C4-2B (cell line): ENCODE data around the gene CDHR3.

Experiments used
- H3K27ac ChIP-seq: fragments of 450-650 bp; 2 replicates; pipeline ENCODE4 v1.5.1; 2017
- ZFX ChIP-seq: fragments of 450-650 bp; IDR thresholded peaks from 2 replicates; pipeline ENCODE4 v1.6.1; 2017
- TF ChIP-seq, protein P1 (sequence below): fragments of 450-650 bp; conservative IDR thresholded peaks from 2 replicates; pipeline ENCODE4 v1.5.1; 2017; ENCODE audit warnings: mild to moderate bottlenecking

The CDHR3 gene

DNA sequence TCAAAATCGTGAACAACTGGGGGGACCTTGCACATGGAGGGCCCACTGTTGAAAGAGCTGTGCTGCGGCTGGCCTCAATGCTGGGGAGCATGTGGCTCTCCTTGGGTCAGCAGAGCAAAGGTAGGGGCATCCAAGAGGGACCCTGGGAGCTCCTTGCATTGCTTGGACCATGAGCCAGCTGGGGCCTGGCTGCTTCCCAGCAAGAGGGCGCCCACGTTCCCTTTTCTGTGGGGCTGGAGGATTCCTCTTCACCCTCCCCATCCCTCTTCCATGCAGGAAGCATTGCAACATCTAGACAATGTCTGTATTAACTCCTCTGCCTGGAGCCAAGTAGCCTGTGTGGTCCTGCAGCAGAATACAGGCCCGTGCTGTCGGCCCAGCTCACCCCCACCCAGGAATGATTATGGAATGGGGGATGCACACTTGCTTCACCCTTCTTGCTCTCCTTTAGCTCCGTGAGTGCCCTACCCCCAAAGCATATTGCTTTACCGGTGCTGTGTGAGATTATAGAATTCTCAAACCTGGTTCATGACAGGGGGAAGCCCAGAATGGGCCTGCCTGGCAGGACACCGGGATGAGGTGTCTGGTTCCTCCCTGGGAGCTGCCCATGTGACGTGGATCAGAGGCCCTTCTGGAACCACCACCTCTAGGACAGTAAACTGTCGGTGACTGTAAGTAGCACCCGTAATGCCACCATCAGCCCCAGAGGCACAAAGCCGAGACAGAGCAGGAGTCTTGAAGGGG is 87.1 kb downstream of the CDHR3 start:
- no peak for TF ChIP-seq ZFX
- TF ChIP-seq, protein P1, sequence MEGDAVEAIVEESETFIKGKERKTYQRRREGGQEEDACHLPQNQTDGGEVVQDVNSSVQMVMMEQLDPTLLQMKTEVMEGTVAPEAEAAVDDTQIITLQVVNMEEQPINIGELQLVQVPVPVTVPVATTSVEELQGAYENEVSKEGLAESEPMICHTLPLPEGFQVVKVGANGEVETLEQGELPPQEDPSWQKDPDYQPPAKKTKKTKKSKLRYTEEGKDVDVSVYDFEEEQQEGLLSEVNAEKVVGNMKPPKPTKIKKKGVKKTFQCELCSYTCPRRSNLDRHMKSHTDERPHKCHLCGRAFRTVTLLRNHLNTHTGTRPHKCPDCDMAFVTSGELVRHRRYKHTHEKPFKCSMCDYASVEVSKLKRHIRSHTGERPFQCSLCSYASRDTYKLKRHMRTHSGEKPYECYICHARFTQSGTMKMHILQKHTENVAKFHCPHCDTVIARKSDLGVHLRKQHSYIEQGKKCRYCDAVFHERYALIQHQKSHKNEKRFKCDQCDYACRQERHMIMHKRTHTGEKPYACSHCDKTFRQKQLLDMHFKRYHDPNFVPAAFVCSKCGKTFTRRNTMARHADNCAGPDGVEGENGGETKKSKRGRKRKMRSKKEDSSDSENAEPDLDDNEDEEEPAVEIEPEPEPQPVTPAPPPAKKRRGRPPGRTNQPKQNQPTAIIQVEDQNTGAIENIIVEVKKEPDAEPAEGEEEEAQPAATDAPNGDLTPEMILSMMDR, result no peak
- no peak overlapping the region for H3K27ac ChIP-seq

DNA sequence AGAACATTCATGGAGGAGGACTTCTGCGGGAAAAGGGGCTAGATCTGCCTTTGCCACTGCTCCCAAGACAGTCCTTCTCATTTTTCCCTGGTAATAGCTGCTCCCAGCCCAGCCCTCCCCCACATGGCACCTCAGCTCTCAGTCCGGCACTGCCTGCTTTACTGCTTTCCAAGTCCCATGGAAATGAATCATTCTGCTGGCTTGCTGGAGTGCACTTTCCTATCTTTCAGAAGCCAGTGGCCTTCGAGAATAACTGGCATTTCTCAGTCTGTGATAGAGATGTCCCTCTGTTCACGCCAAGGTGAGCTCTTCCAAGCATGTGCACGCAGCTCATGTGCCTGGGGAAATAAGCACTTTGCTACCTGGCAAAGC is 87.7 kb downstream of the CDHR3 start:
- no peak for TF ChIP-seq ZFX
- TF ChIP-seq, protein P1, result no peak
- H3K27ac ChIP-seq, result no peak overlapping the region

DNA sequence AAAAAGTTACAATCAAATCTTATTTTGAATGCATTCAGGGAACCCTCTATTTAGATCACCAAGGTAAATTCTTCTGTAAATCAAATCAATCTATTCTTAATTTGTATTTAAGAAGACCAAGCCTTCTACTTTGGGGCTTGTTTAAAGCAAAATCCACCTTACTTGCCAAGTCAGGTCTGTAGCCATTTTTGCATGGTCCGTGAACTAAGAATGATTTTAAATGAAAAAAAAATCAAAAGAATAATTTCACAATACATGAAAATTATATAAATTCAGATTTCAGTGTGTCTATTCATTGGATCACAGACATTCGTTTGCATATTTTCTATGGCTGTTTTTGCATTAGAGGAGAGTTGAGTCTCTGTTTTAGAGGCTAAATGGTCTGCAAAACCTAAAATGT is 89.6 kb downstream of the CDHR3 start:
- H3K27ac ChIP-seq, result no peak overlapping the region
- TF ChIP-seq ZFX, result no peak
- TF ChIP-seq, protein P1, result no peak

DNA sequence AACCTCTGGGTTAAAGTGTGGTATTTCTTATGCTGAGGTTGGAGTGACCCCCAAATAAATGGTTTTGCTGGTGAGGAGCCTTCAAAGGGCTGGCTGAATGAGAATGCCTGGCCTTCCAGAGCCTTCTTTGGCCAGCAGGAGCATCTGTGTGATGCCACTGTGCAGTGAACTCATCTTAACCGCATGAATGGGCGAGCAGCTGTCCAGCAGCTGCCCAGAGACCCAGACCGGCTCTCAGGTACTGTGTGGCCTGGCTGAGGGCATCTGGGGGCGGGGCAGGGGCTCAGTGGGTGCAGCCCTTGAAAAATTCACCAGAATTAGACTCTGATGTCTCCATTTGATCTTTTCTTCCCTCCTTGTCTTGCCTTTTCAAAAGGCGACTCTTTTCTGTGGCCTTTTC is 90.0 kb downstream of the CDHR3 start:
- H3K27ac ChIP-seq, result no peak overlapping the region
- TF ChIP-seq ZFX, result no peak
- TF ChIP-seq, protein P1, result no peak

DNA sequence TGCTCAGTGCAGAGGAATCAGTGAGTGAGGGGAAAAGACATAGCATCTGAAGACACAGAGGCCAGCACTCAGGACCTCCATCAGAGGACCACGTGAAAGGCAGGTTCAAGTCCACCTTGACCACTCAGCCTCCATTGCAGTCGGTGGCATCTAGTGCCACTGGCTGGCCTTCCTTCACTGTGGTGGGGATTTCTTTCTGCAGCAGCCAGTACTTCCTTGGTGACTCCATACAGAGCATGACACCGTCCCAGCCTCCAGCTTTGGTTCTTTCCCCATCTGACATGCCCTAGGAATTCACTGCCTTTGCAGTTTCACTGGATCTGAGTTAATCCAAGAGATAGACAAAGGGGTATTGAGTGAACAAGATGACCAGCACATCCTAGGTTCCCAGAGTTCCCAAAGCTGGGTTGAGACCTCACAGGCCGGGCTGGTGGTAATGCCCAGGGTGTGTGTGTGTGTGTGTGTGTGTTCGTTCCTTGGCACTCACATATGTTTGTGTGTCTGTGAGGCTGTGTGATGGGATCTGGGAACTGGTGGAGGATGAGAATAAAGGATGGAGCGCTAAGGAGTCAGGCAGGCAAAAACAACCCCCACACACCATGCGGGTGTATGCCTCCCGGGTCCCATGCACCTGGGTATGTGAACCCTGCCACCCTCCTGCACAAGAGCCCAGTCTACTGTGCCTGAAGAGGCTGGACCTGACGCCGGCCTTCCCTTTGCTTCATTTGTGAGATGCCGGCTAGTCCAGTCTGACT is 91.3 kb downstream of the CDHR3 start:
- H3K27ac ChIP-seq, result no peak overlapping the region
- TF ChIP-seq, protein P1, result no peak
- no peak for TF ChIP-seq ZFX

DNA sequence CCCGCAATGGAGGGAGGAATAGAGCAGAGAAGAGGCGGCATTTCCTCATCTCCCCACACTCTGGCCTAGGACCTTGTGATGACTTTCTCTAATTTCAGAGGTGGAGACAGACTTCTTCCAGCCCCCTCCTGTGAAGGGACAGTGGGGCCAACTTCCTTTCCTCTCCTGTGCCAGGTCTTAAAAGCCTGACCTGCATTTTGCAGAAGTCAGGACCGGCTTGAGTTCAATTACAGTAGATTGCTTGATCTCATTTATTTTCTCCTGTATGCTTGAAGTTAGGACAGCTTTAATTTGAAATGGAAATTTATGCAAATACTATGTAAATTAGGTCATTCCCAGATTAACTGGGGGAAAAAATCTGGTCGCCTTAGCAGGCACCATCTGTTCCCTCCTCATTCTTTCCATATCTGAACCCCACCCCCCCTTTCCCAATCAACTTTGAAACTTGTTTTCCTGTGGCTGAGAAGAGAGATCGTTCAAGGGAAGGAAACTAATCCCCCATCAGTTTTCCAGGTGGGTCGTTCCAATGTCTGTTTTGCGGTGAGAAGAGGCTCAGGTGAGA is 92.0 kb downstream of the CDHR3 start:
- TF ChIP-seq, protein P1, result no peak
- TF ChIP-seq ZFX, result no peak
- no peak overlapping the region for H3K27ac ChIP-seq
